Left ventricle myocardium superior (tissue), 1 donor: ENCODE results near the gene ACTA2. TPM values are rescaled to one million over a fixed set of nuclear protein-coding genes. Genes with fewer than 3 reads are reported as not detected.

Experiments
- total RNA-seq: library from RNA; stranded (reverse); fragmentation: NEBNext Ultra II Directional; extraction: Animal tissue kit (Norgen Biotek cat#: 25700); gene quantifications from one replicate; pipeline ENCODE4 v1.2.1, GENCODE V29; 2021
- donor health status: DM: no; HTN: yes; CAD: no; lungs with severe emphysema.

ACTA2 gene
- total RNA-seq, 1 donor from 2014 or later = 53.5 TPM

Other genes with a start within 250 kb of the ACTA2 start
- gene LIPK, start 246.5 kb downstream of the ACTA2 start, total RNA-seq = not detected
- gene LIPN, start 192.8 kb downstream of the ACTA2 start, total RNA-seq = 0.22 TPM
- not detected for gene LIPM, start 150.0 kb downstream of the ACTA2 start, total RNA-seq
- gene ANKRD22, start 100.9 kb downstream of the ACTA2 start, total RNA-seq = not detected
- gene STAMBPL1, start 72.5 kb downstream of the ACTA2 start, total RNA-seq = 2.4 TPM
- gene FAS, start 38.0 kb upstream of the ACTA2 start, total RNA-seq = 4.0 TPM